Measurements from ENCODE around the gene FER.

- TF ChIP-seq ZKSCAN8 (CRISPR knock-in tag; IDR thresholded peaks at IDR 0.05): no peak
- TF ChIP-seq PHF8 (IDR thresholded peaks at IDR 0.05; ENCODE audit: borderline replicate concordance, low read length): no peak
- no peak for TF ChIP-seq CTCF (IDR thresholded peaks at IDR 0.05 in 2 of 3, conservative IDR thresholded peaks at IDR 0.05 in 1 of 3; ENCODE audit: insufficient read depth in 2 of 3, low read depth in 1 of 3, low read length in 3 of 3)
- TF ChIP-seq MLLT1 (IDR thresholded peaks at IDR 0.05): no peak
- no peak for TF ChIP-seq FOXP1 (CRISPR knock-in tag; IDR thresholded peaks at IDR 0.05)
- no peak for TF ChIP-seq ELF4 (CRISPR knock-in tag; IDR thresholded peaks at IDR 0.05)
- no peak for TF ChIP-seq TARDBP (IDR thresholded peaks at IDR 0.05)
- TF ChIP-seq ZFX (CRISPR knock-in tag; IDR thresholded peaks at IDR 0.05): no peak
These were observed 39.2 kb downstream of the FER start for GRCh38 chr5:108786806-108787483.
